Activated B cell treated with CpG ODN at 0.5 μM for 24 hours (primary cell): ENCODE measurements around the gene OCA2. TPM values are rescaled to one million over a fixed set of nuclear protein-coding genes. Genes with fewer than 3 reads are reported as not detected.
"Not testable (repeated sequence)": the region's sequence is repeated elsewhere in the genome, so short reads cannot be mapped to it uniquely, and the experiment has no call there.

ENCODE experiments used
- ATAC-seq: fragments of 200-7000 bp; cut with Tn5 transposase; one replicate; pipeline ENCODE4 v1.10.0; 2021; ENCODE audit warnings: low read depth, mild to moderate bottlenecking, moderate library complexity
- CTCF ChIA-PET: fragments of 350-600 bp; sonication (Branson Sonifier 250); formaldehyde crosslinking; loops from one replicate; lab custom pipeline; 2021; ENCODE audit warnings: antibody characterized with exemption; lab: Charles Lee
- POLR2A ChIA-PET: fragments of 350-600 bp; sonication (Branson Sonifier 250); formaldehyde crosslinking; loops from one replicate; lab custom pipeline; 2021; ENCODE audit warnings: antibody characterized with exemption; lab: Charles Lee
- DNase-seq: peaks from one replicate; pipeline ENCODE4 v3.0.0; 2022
- H3K27ac Mint-ChIP-seq: one replicate; pipeline ENCODE4 v1.8.0; 2020; ENCODE audit warnings: mixed read lengths
- H3K27me3 Mint-ChIP-seq: one replicate; pipeline ENCODE4 v1.8.0; 2021; ENCODE audit warnings: mixed read lengths
- H3K36me3 Mint-ChIP-seq: one replicate; pipeline ENCODE4 v1.8.0; 2021; ENCODE audit warnings: low read depth, mixed read lengths
- H3K4me1 Mint-ChIP-seq: one replicate; pipeline ENCODE4 v1.8.0; 2021; ENCODE audit warnings: mixed read lengths
- H3K4me3 Mint-ChIP-seq: one replicate; pipeline ENCODE4 v1.8.0; 2020; ENCODE audit warnings: mild to moderate bottlenecking, mixed read lengths
- H3K9me3 Mint-ChIP-seq: one replicate; pipeline ENCODE4 v1.8.0; 2020; ENCODE audit warnings: mixed read lengths
- intact Hi-C: fragments of 100-400 bp; cut with micrococcal nuclease; formaldehyde crosslinking; loops from one replicate; pipeline ENCODE4 v1.15.1; 2024
- total RNA-seq: library from RNA; stranded (reverse); gene quantifications from 2 replicates; pipeline ENCODE4 v1.2.3, GENCODE V29; 2022
- TF ChIP-seq, protein P1 (sequence below): fragments of 200-600 bp; IDR thresholded peaks from one replicate; pipeline ENCODE4 v1.8.0; 2022; ENCODE audit warnings: antibody characterized with exemption, mild to moderate bottlenecking

OCA2 gene
- total RNA-seq, 1 donor from 2014 or later, result not detected

DNA sequence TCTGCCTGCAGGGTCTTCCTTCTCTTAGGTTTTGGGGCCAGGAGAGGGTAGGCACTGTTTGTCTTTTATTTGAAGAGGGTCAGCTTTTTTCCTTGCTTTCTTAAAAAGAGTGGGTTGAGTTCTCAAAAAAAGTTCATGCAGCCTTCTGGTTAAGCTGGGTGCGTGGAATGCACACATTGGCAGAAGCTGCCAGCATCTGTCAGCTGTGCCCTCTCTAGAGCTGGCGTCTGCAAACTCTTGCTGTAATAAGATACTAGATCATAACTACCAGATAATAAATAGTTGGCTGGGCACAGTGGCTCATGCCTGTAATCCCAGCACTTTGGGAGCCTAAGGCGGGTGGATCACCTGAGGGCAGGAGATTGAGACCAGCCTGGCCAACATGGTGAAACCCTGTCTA, 373.4 kb downstream of the OCA2 start:
- intact Hi-C loops, result no loop called here
- Mint-ChIP-seq H3K27ac (no peak overlapping the region), H3K4me1 (no peaks in the 10 kb centered on the region), H3K36me3 (no peaks in the 10 kb centered on the region), H3K4me3 (no peak overlapping the region), H3K9me3 (peaks cover 5% of the 10 kb centered on the region), H3K27me3 (no peaks in the 10 kb centered on the region)
- ATAC-seq, result no peak
- DNase-seq, result no peak
- CTCF ChIA-PET, result no interaction called here
- POLR2A ChIA-PET, result no interaction called here
- TF ChIP-seq, protein P1, sequence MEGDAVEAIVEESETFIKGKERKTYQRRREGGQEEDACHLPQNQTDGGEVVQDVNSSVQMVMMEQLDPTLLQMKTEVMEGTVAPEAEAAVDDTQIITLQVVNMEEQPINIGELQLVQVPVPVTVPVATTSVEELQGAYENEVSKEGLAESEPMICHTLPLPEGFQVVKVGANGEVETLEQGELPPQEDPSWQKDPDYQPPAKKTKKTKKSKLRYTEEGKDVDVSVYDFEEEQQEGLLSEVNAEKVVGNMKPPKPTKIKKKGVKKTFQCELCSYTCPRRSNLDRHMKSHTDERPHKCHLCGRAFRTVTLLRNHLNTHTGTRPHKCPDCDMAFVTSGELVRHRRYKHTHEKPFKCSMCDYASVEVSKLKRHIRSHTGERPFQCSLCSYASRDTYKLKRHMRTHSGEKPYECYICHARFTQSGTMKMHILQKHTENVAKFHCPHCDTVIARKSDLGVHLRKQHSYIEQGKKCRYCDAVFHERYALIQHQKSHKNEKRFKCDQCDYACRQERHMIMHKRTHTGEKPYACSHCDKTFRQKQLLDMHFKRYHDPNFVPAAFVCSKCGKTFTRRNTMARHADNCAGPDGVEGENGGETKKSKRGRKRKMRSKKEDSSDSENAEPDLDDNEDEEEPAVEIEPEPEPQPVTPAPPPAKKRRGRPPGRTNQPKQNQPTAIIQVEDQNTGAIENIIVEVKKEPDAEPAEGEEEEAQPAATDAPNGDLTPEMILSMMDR, result no peak

- ChIA-PET CTCF (no interaction called here), POLR2A (no interaction called here)
- no peak overlapping the region for H3K27ac Mint-ChIP-seq
- no peaks in the 10 kb centered on the region for H3K36me3 Mint-ChIP-seq
- peaks cover 4% of the 10 kb centered on the region for H3K9me3 Mint-ChIP-seq
- TF ChIP-seq, protein P1, result no peak
- H3K4me3 Mint-ChIP-seq, result no peak overlapping the region
- ATAC-seq, result no peak
- H3K27me3 Mint-ChIP-seq, result no peaks in the 10 kb centered on the region
- DNase-seq, result no peak
- intact Hi-C loops, result no loop called here
- H3K4me1 Mint-ChIP-seq, result no peaks in the 10 kb centered on the region
Measured at GRCh38 chr15:27723821-27724220, 375.3 kb downstream of the OCA2 start.

- Mint-ChIP-seq H3K36me3 (no peaks in the 10 kb centered on the region), H3K27me3 (no peaks in the 10 kb centered on the region), H3K4me1 (no peaks in the 10 kb centered on the region), H3K4me3 (no peak overlapping the region), H3K27ac (no peak overlapping the region), H3K9me3 (peaks cover 7% of the 10 kb centered on the region)
- ATAC-seq (no peak), DNase-seq (no peak)
- CTCF ChIA-PET, result no interaction called here
- intact Hi-C loops, result no loop called here
- POLR2A ChIA-PET, result no interaction called here
- TF ChIP-seq, protein P1, result no peak
Measured at GRCh38 chr15:27722102-27722501, 377.0 kb downstream of the OCA2 start.

- intact Hi-C loops, result no loop called here
- H3K9me3 Mint-ChIP-seq, result peaks cover 18% of the 10 kb centered on the region
- H3K4me1 Mint-ChIP-seq, result no peaks in the 10 kb centered on the region
- H3K27ac Mint-ChIP-seq, result no peak overlapping the region
- DNase-seq (no peak), ATAC-seq (no peak)
- H3K36me3 Mint-ChIP-seq, result no peaks in the 10 kb centered on the region
- H3K4me3 Mint-ChIP-seq, result no peak overlapping the region
- TF ChIP-seq, protein P1, result no peak
- POLR2A ChIA-PET, result no interaction called here
- CTCF ChIA-PET, result no interaction called here
- H3K27me3 Mint-ChIP-seq, result no peaks in the 10 kb centered on the region
Measured at GRCh38 chr15:27714675-27715074, 384.4 kb downstream of the OCA2 start.

DNA sequence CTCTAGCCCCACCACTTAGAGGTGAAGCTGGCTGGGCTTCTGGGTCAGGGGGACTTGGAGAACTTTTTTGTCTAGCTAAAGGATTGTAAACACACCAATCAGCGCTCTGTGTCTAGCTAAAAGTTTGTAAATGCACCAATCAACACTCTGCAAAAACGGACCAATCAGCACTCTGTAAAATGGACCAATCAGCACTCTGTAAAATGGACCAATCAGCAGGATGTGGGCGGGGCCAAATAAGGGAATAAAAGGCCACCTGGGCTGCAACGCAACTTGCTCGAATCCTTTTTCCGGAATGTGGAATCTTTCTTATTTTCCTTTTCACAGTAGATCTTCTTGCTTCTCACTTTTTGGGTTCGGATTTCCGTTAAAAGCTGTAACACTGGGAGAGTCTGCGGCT, 385.3 kb downstream of the OCA2 start:
- intact Hi-C loops, H3K27me3 Mint-ChIP-seq, H3K4me3 Mint-ChIP-seq, H3K36me3 Mint-ChIP-seq, H3K4me1 Mint-ChIP-seq, DNase-seq, ATAC-seq, CTCF ChIA-PET, H3K27ac Mint-ChIP-seq, POLR2A ChIA-PET: not testable (repeated sequence)
- peaks cover 15% of the 10 kb centered on the region for H3K9me3 Mint-ChIP-seq

DNA sequence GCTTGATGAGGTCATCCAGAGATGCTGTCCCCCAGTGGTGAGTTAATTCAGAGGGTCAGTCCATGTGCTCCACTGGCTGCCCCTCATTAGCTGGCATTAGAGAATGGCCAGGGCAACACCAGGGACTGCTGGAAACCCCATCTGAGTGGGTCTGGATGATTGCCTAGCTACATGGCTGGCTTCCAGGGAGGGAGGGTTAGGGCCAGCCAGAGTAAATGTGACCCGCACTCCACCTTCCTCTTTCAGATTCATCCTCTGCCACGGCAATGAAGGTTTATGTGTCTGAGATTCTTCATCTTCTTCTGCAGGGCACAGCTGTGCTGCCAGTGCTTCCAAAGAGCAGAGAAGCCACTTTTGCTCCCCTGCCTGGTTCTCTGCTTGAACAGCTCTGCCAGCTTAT, 391.9 kb downstream of the OCA2 start:
- Mint-ChIP-seq H3K27ac (no peak overlapping the region), H3K36me3 (no peaks in the 10 kb centered on the region), H3K4me3 (no peak overlapping the region), H3K27me3 (no peaks in the 10 kb centered on the region), H3K9me3 (peaks cover 11% of the 10 kb centered on the region), H3K4me1 (no peaks in the 10 kb centered on the region)
- intact Hi-C loops, result no loop called here
- ChIA-PET CTCF (no interaction called here), POLR2A (no interaction called here)
- DNase-seq (no peak), ATAC-seq (no peak)
- TF ChIP-seq, protein P1, result no peak
